ENCODE measurements around the gene AQP10. TPM values are rescaled to one million over a fixed set of nuclear protein-coding genes. Genes with fewer than 3 reads are reported as not detected.
"Not testable (repeated sequence)": the region's sequence is repeated elsewhere in the genome, so short reads cannot be mapped to it uniquely, and the experiment has no call there.

The AQP10 gene
- total RNA-seq, 1 donor from 2014 or later = 0.27 TPM

- intact Hi-C loops (cut with micrococcal nuclease) = no loop called here
- DNase-seq (no peak), ATAC-seq (no peak)
Measured at GRCh38 chr1:154361357-154361756, 40.5 kb downstream of the AQP10 start.

- intact Hi-C loops (cut with micrococcal nuclease) = no loop called here
- no peak for ATAC-seq
- no peak for DNase-seq
Measured at GRCh38 chr1:154371436-154371835, 50.5 kb downstream of the AQP10 start.

- DNase-seq; intact Hi-C loops (cut with micrococcal nuclease); ATAC-seq: not testable (repeated sequence)
Measured at GRCh38 chr1:154373777-154374357, 53.0 kb downstream of the AQP10 start.

Other genes starting within 250 kb of the AQP10 start
- gene NUP210L, start 166.0 kb upstream of the AQP10 start, total RNA-seq = 0.27 TPM
- gene TPM3, start 129.0 kb upstream of the AQP10 start, total RNA-seq = 77.1 TPM
- gene CFAP141, start 114.8 kb upstream of the AQP10 start, total RNA-seq = not detected
- 95.6 TPM for gene UBAP2L, start 100.1 kb upstream of the AQP10 start, total RNA-seq
- gene HAX1, start 48.5 kb upstream of the AQP10 start, total RNA-seq = 181 TPM
- gene ATP8B2, start 4.4 kb downstream of the AQP10 start, total RNA-seq = 9.2 TPM
- 15.3 TPM for gene IL6R, start 84.2 kb downstream of the AQP10 start, total RNA-seq
- gene TDRD10, start 181.1 kb downstream of the AQP10 start, total RNA-seq = 1.9 TPM
- gene SHE, start 181.3 kb downstream of the AQP10 start, total RNA-seq = 10.2 TPM
- gene UBE2Q1, start 237.6 kb downstream of the AQP10 start, total RNA-seq = 68.7 TPM
- not detected for gene CHRNB2, start 246.7 kb downstream of the AQP10 start, total RNA-seq